ENCODE data around the gene GALNT14. TPM values are rescaled to one million over a fixed set of nuclear protein-coding genes. Genes with fewer than 3 reads are reported as not detected.

The GALNT14 gene
- total RNA-seq, 2 donors from 2014 or later = 0.52 TPM; not detected in 1

GRCh38 chr2:30985493-30986230, 152.6 kb downstream of the GALNT14 start:
- H3K36me3 Mint-ChIP-seq (ENCODE audit: low read depth) = no peaks in the 10 kb centered on the region
- H3K9me3 Mint-ChIP-seq = no peaks in the 10 kb centered on the region
- no peak for ATAC-seq (replicated peaks)
- no peaks in the 10 kb centered on the region for H3K4me1 Mint-ChIP-seq
- H3K27me3 Mint-ChIP-seq = peaks cover 11% of the 10 kb centered on the region
- H3K27ac Mint-ChIP-seq = no peak overlapping the region
- no peak overlapping the region for H3K4me3 Mint-ChIP-seq

- Mint-ChIP-seq H3K36me3 (ENCODE audit: low read depth) (no peaks in the 10 kb centered on the region), H3K27me3 (peaks cover 18% of the 10 kb centered on the region), H3K4me3 (no peak overlapping the region), H3K4me1 (no peaks in the 10 kb centered on the region), H3K27ac (no peak overlapping the region), H3K9me3 (no peaks in the 10 kb centered on the region)
- ATAC-seq (replicated peaks) = no peak
Measured at GRCh38 chr2:30984148-30984547, 154.1 kb downstream of the GALNT14 start.

GRCh38 chr2:30981510-30981909, 156.7 kb downstream of the GALNT14 start:
- no peaks in the 10 kb centered on the region for H3K9me3 Mint-ChIP-seq
- no peak for ATAC-seq (replicated peaks)
- H3K4me1 Mint-ChIP-seq = no peaks in the 10 kb centered on the region
- H3K27ac Mint-ChIP-seq = no peak overlapping the region
- no peak overlapping the region for H3K4me3 Mint-ChIP-seq
- H3K36me3 Mint-ChIP-seq (ENCODE audit: low read depth) = no peaks in the 10 kb centered on the region
- peaks cover 31% of the 10 kb centered on the region for H3K27me3 Mint-ChIP-seq

- Mint-ChIP-seq H3K4me3 (no peak overlapping the region), H3K36me3 (ENCODE audit: low read depth) (no peaks in the 10 kb centered on the region), H3K27ac (no peak overlapping the region), H3K9me3 (no peaks in the 10 kb centered on the region), H3K27me3 (peaks cover 34% of the 10 kb centered on the region), H3K4me1 (no peaks in the 10 kb centered on the region)
- ATAC-seq (replicated peaks) = no peak
Measured at GRCh38 chr2:30981096-30981495, 157.1 kb downstream of the GALNT14 start.

GRCh38 chr2:30979822-30980245, 158.4 kb downstream of the GALNT14 start:
- ATAC-seq (replicated peaks) = peak; percentile 64
- no peak overlapping the region for H3K4me3 Mint-ChIP-seq

GRCh38 chr2:30978854-30979253, 159.4 kb downstream of the GALNT14 start:
- no peak overlapping the region for H3K27ac Mint-ChIP-seq
- no peaks in the 10 kb centered on the region for H3K36me3 Mint-ChIP-seq (ENCODE audit: low read depth)
- no peaks in the 10 kb centered on the region for H3K9me3 Mint-ChIP-seq
- no peak for ATAC-seq (replicated peaks)
- H3K4me3 Mint-ChIP-seq = no peak overlapping the region
- peaks cover 38% of the 10 kb centered on the region for H3K27me3 Mint-ChIP-seq
- H3K4me1 Mint-ChIP-seq = no peaks in the 10 kb centered on the region

More at GRCh38 chr2:30979822-30980245, 158.4 kb downstream of the GALNT14 start:
- H3K36me3 Mint-ChIP-seq (ENCODE audit: low read depth) = no peaks in the 10 kb centered on the region
- H3K4me1 Mint-ChIP-seq = no peaks in the 10 kb centered on the region
- H3K27me3 Mint-ChIP-seq = peaks cover 34% of the 10 kb centered on the region
- no peak overlapping the region for H3K27ac Mint-ChIP-seq
- no peaks in the 10 kb centered on the region for H3K9me3 Mint-ChIP-seq

- H3K27me3 Mint-ChIP-seq = peaks cover 38% of the 10 kb centered on the region
- H3K9me3 Mint-ChIP-seq = no peaks in the 10 kb centered on the region
- no peak overlapping the region for H3K4me3 Mint-ChIP-seq
- no peaks in the 10 kb centered on the region for H3K36me3 Mint-ChIP-seq (ENCODE audit: low read depth)
- ATAC-seq (replicated peaks) = peak; percentile 85
- no peak overlapping the region for H3K27ac Mint-ChIP-seq
- H3K4me1 Mint-ChIP-seq = no peaks in the 10 kb centered on the region
Measured at GRCh38 chr2:30978044-30978443, 160.2 kb downstream of the GALNT14 start.

- Mint-ChIP-seq H3K4me3 (no peak overlapping the region), H3K27me3 (peaks cover 38% of the 10 kb centered on the region), H3K27ac (no peak overlapping the region), H3K9me3 (no peaks in the 10 kb centered on the region), H3K36me3 (ENCODE audit: low read depth) (no peaks in the 10 kb centered on the region), H3K4me1 (no peaks in the 10 kb centered on the region)
- no peak for ATAC-seq (replicated peaks)
Measured at GRCh38 chr2:30975156-30975555, 163.1 kb downstream of the GALNT14 start.

GRCh38 chr2:30974554-30974953, 163.7 kb downstream of the GALNT14 start:
- peaks cover 33% of the 10 kb centered on the region for H3K27me3 Mint-ChIP-seq
- no peak overlapping the region for H3K4me3 Mint-ChIP-seq
- no peak for ATAC-seq (replicated peaks)
- H3K9me3 Mint-ChIP-seq = no peaks in the 10 kb centered on the region
- no peaks in the 10 kb centered on the region for H3K36me3 Mint-ChIP-seq (ENCODE audit: low read depth)
- H3K4me1 Mint-ChIP-seq = no peaks in the 10 kb centered on the region
- no peak overlapping the region for H3K27ac Mint-ChIP-seq

GRCh38 chr2:30974092-30974491, 164.1 kb downstream of the GALNT14 start:
- ATAC-seq (replicated peaks) = no peak
- Mint-ChIP-seq H3K9me3 (no peaks in the 10 kb centered on the region), H3K4me3 (no peak overlapping the region), H3K27me3 (peaks cover 31% of the 10 kb centered on the region), H3K4me1 (no peaks in the 10 kb centered on the region), H3K27ac (no peak overlapping the region), H3K36me3 (ENCODE audit: low read depth) (no peaks in the 10 kb centered on the region)

GRCh38 chr2:30971231-30972025, 166.8 kb downstream of the GALNT14 start:
- H3K9me3 Mint-ChIP-seq = no peaks in the 10 kb centered on the region
- no peaks in the 10 kb centered on the region for H3K4me1 Mint-ChIP-seq
- H3K27ac Mint-ChIP-seq = no peak overlapping the region
- H3K4me3 Mint-ChIP-seq = no peak overlapping the region
- H3K27me3 Mint-ChIP-seq = peaks cover 25% of the 10 kb centered on the region
- ATAC-seq (replicated peaks) = no peak
- no peaks in the 10 kb centered on the region for H3K36me3 Mint-ChIP-seq (ENCODE audit: low read depth)

GRCh38 chr2:30968660-30969397, 169.4 kb downstream of the GALNT14 start:
- Mint-ChIP-seq H3K36me3 (ENCODE audit: low read depth) (no peaks in the 10 kb centered on the region), H3K4me1 (no peaks in the 10 kb centered on the region), H3K27me3 (peaks cover 13% of the 10 kb centered on the region), H3K27ac (no peak overlapping the region), H3K4me3 (no peak overlapping the region), H3K9me3 (no peaks in the 10 kb centered on the region)
- no peak for ATAC-seq (replicated peaks)

GRCh38 chr2:30966786-30967185, 171.5 kb downstream of the GALNT14 start:
- no peak for ATAC-seq (replicated peaks)
- H3K4me1 Mint-ChIP-seq = no peaks in the 10 kb centered on the region
- H3K27ac Mint-ChIP-seq = no peak overlapping the region
- H3K4me3 Mint-ChIP-seq = no peak overlapping the region
- H3K36me3 Mint-ChIP-seq (ENCODE audit: low read depth) = no peaks in the 10 kb centered on the region
- H3K27me3 Mint-ChIP-seq = peaks cover 13% of the 10 kb centered on the region
- no peaks in the 10 kb centered on the region for H3K9me3 Mint-ChIP-seq

- no peak for ATAC-seq (replicated peaks)
- H3K36me3 Mint-ChIP-seq (ENCODE audit: low read depth) = no peaks in the 10 kb centered on the region
- no peaks in the 10 kb centered on the region for H3K9me3 Mint-ChIP-seq
- peaks cover 14% of the 10 kb centered on the region for H3K27me3 Mint-ChIP-seq
- no peaks in the 10 kb centered on the region for H3K4me1 Mint-ChIP-seq
- no peak overlapping the region for H3K27ac Mint-ChIP-seq
- no peak overlapping the region for H3K4me3 Mint-ChIP-seq
Measured at GRCh38 chr2:30965022-30965531, 173.2 kb downstream of the GALNT14 start.
